Muscle of leg (tissue), 11 donors: ENCODE data around the gene MGAT4D. TPM values are rescaled to one million over a fixed set of nuclear protein-coding genes. Genes with fewer than 3 reads are reported as not detected.

Experiments used
- DNase-seq: peaks from one replicate; pipeline ENCODE4 v3.0.0; 2013
- H3K27ac ChIP-seq: one replicate; pipeline ENCODE4 v1.5.1; 2013; ENCODE audit warnings: mild to moderate bottlenecking, low read length, control low read depth
- H3K27me3 ChIP-seq: one replicate; pipeline ENCODE4 v1.6.1; 2013; ENCODE audit warnings: low read length; ENCODE audit not compliant: control insufficient read depth, insufficient read depth
- H3K36me3 ChIP-seq: one replicate; pipeline ENCODE4 v1.6.1; 2013; ENCODE audit warnings: low read length; ENCODE audit not compliant: control insufficient read depth, insufficient read depth
- H3K4me1 ChIP-seq: one replicate; pipeline ENCODE4 v1.6.1; 2013; ENCODE audit warnings: low read length; ENCODE audit not compliant: control insufficient read depth, insufficient read depth
- H3K4me3 ChIP-seq: one replicate; pipeline ENCODE4 v1.5.1; 2013; ENCODE audit warnings: low read length, control low read depth
- H3K9me3 ChIP-seq: replicated peaks from 2 replicates; pipeline ENCODE4 v1.6.1; 2013; ENCODE audit warnings: low read depth, low read length; ENCODE audit not compliant: control insufficient read depth
- WGBS: methylation state at CpG from one replicate; pipeline ENCODE4 v1.1.5; 2013; ENCODE audit warnings: missing lambda C conversion rate; ENCODE audit not compliant: insufficient coverage; 5-methylcytosine and 5-hydroxymethylcytosine counted together
- polyA plus RNA-seq, 8 donors: library from polyadenylated mRNA; unstranded; fragments of 120-200 nt; gene quantifications; one replicate each; pipeline versions ENCODE4 v1.2.1 to v1.2.3, GENCODE V29; 2013; ENCODE audit warnings: inconsistent platforms in 1 of 8, low replicate concordance in 1 of 8; ENCODE audit not compliant: insufficient read length in 8 of 8, insufficient read depth in 1 of 8
- total RNA-seq: library from RNA; stranded (reverse); fragments of 120-200 nt; gene quantifications from one replicate; pipeline ENCODE4 v1.2.4, GENCODE V29; 2013

MGAT4D gene
- total and polyA plus RNA-seq, 9 donors = not detected

- Histone ChIP-seq H3K36me3 (no peaks in the 10 kb centered on the region), H3K27ac (no peak overlapping the region), H3K4me1 (no peaks in the 10 kb centered on the region), H3K4me3 (no peak overlapping the region), H3K27me3 (no peaks in the 10 kb centered on the region), H3K9me3 (no peaks in the 10 kb centered on the region)
- DNase-seq = no peak
- WGBS = no CpG with 5 or more reads among the region's 2 CpGs
Observed at GRCh38 chr4:140400111-140400510, 98.0 kb downstream of the MGAT4D start.

- Histone ChIP-seq H3K4me3 (no peak overlapping the region), H3K4me1 (no peaks in the 10 kb centered on the region), H3K36me3 (no peaks in the 10 kb centered on the region), H3K27ac (no peak overlapping the region), H3K27me3 (no peaks in the 10 kb centered on the region), H3K9me3 (no peaks in the 10 kb centered on the region)
- WGBS = no CpG with 5 or more reads among the region's 5 CpGs
- no peak for DNase-seq
Observed at GRCh38 chr4:140395668-140396067, 102.4 kb downstream of the MGAT4D start.

Other genes with a start within 250 kb of the MGAT4D start
- gene SCOC, start 124.6 kb downstream of the MGAT4D start, total RNA-seq = 27.2 TPM
- gene SCOC, start 124.6 kb downstream of the MGAT4D start, polyA plus RNA-seq = 10 to 100 TPM; 38.7 to 54.9 (median 43.6) TPM
- 1.6 TPM for gene CLGN, start 70.6 kb downstream of the MGAT4D start, total RNA-seq
- 1 to 10 TPM; 2.0 to 3.1 (median 2.4) TPM for gene CLGN, start 70.6 kb downstream of the MGAT4D start, polyA plus RNA-seq
- 22.9 TPM for gene ELMOD2, start 25.9 kb upstream of the MGAT4D start, total RNA-seq
- gene ELMOD2, start 25.9 kb upstream of the MGAT4D start, polyA plus RNA-seq = 10 to 100 TPM; 17.0 to 25.8 (median 20.1) TPM
- not detected for gene UCP1, start 70.7 kb upstream of the MGAT4D start, total RNA-seq
- under 1 TPM in 1 of 8 donors, not detected in 7; 0.13 TPM for gene UCP1, start 70.7 kb upstream of the MGAT4D start, polyA plus RNA-seq